Astrocyte of the spinal cord (primary cell): ENCODE results near the gene GMPR2.
"Not testable (repeated sequence)": the region's sequence is repeated elsewhere in the genome, so short reads cannot be mapped to it uniquely, and the experiment has no call there.

Source experiments
- DNase-seq: peaks from one replicate; pipeline ENCODE4 v3.0.0; 2011; ENCODE audit warnings: low read depth, low spot score
- H3K4me3 ChIP-seq: 2 replicates; pipeline ENCODE4 v1.5.1; 2011; ENCODE audit warnings: low read depth, mild to moderate bottlenecking, low read length, moderate library complexity
- in situ Hi-C: cut with HindIII; loops from 2 replicates; pipeline ENCODE4 v1.10.0; 2017; ENCODE audit warnings: low sequenced_read_pairs
- TF ChIP-seq, protein P1 (sequence below): IDR thresholded peaks from 2 replicates; pipeline ENCODE4 v1.5.1; 2012; ENCODE audit warnings: low read depth, mild to moderate bottlenecking, low read length, inconsistent platforms

GMPR2 gene

GRCh38 chr14:24194186-24194872, 38.4 kb upstream of the GMPR2 start:
- DNase-seq, result no peak
- in situ Hi-C loops, result no loop called here
- TF ChIP-seq, protein P1, sequence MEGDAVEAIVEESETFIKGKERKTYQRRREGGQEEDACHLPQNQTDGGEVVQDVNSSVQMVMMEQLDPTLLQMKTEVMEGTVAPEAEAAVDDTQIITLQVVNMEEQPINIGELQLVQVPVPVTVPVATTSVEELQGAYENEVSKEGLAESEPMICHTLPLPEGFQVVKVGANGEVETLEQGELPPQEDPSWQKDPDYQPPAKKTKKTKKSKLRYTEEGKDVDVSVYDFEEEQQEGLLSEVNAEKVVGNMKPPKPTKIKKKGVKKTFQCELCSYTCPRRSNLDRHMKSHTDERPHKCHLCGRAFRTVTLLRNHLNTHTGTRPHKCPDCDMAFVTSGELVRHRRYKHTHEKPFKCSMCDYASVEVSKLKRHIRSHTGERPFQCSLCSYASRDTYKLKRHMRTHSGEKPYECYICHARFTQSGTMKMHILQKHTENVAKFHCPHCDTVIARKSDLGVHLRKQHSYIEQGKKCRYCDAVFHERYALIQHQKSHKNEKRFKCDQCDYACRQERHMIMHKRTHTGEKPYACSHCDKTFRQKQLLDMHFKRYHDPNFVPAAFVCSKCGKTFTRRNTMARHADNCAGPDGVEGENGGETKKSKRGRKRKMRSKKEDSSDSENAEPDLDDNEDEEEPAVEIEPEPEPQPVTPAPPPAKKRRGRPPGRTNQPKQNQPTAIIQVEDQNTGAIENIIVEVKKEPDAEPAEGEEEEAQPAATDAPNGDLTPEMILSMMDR, result no peak
- H3K4me3 ChIP-seq, result peak overlapping the region; percentile 84

DNA sequence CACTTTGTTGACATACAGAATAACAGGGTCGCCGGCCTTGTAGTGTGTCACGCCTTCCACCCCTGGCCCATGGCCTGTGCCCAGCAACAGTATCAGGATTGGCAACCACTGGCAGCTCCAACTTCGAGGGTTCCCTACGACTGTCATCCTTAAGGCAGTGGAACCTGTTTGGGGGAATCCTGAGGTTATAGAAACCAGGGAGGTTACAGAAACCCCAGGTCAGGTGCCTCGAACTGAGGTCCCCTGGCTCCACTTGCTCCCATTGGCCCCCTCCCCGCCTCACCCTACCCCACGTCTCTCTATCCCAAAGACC, 37.9 kb upstream of the GMPR2 start:
- no peak for DNase-seq
- H3K4me3 ChIP-seq, result peak overlapping the region; percentile 84
- TF ChIP-seq, protein P1, result no peak
- in situ Hi-C loops, result no loop called here

DNA sequence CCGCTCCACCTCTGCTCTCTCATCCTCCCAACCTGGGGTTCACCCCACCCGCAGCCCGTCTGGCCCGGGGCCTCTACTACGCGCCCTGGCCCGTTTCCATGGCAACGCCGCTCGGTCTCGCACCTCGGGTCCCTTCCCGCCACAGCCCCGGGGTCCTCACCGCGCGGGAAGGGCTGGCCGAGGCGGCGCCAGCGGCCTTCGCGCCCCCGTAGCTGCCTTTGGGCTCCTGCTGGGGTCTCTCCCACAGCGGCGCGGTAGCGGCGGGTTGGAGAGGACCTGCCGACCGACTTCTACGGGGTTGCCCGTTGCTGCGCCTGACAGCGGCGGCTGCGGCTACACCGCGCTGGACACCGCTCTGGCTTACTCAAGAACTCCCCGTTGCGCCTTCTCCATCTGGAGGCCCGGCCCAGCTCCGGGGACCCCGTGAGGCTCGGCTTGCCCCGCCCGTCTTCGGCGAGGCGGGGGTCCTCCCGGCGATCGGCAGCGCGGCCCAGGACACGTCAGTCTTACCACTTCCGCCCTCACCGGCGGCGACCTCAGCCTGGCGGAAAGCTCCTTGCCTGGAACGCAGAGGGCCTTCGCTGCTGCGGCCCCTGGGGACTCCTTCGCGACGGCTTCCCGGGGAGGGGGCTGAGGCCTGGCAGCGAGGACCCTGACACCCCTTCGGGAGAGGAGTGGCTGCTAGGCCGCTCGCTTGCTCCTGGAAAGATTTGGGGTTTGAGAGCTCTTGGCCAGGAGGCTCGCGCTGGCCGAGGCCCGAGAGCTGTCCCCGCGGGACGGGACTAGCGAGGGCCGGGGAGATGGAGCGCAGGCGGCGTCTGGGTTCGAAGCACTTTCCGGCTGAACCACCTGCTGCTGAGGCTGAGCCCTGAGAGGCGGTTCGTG, 37.3 kb upstream of the GMPR2 start, which contains the start of gene TM9SF1:
Gene TM9SF1, minus strand, starts transcription at position 256 of the 885 bp plus-strand sequence. CDS start 422 bp downstream, outside the sequence.
- in situ Hi-C loops, result no loop called here
- peak within 1 kb of the TSS; percentile 84 for H3K4me3 ChIP-seq
- TF ChIP-seq, protein P1, result no peak
- DNase-seq, result peak; percentile 92

DNA sequence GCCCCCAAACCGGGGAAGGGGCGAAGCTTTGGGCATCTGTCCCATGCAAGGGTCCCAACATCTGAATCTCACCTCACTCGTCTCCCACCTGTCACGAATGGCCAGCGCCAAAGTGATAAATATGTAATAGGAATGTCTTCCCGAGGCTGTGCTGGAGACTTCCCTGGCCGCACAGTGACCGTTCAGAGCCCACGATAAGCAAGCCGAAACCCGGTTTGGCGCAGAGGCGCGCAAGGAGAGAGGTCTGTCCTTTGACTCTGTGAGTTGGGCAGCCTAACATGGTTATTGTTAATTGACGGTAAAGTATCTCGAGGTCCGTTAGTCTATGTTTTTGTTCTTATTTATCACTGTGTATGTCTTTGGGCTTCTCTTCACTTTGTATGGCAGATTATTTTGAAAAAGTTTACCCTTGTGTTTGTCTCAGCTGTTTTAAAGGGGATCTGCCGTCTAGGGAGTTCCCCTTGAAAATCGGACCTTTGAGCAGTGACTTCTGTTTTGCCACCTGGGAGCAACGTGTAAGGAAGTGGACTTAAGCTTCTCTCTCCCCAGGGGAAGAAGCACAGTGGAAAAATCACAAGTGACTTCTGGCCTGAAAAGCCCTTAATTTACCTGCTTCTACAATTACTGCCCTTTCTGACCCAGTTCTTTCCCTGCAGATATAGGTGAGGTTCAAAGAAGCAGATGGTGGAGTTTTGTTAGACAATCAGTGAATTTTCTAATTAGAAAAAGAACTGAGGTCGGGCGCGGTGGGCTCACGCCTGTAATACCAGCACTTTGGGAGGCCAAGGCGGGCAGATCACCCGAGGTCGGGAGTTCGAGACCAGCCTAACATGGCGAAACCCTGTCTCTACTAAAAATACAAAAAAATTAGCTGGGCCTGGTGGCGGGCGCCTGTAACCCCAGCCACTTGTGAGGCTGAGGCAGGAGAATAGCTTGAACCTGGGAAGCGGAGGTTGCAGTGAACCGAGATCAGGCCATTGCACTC, 36.4 kb upstream of the GMPR2 start:
- peak overlapping the region; percentile 84 for H3K4me3 ChIP-seq
- in situ Hi-C loops, result no loop called here
- peak; percentile 13 for DNase-seq
- TF ChIP-seq, protein P1, result no peak

GRCh38 chr14:24197056-24197450, 35.7 kb upstream of the GMPR2 start:
- in situ Hi-C loops, result no loop called here
- no peak for DNase-seq
- H3K4me3 ChIP-seq, result no peak overlapping the region
- TF ChIP-seq, protein P1, result no peak

GRCh38 chr14:24198814-24199524, 33.8 kb upstream of the GMPR2 start:
- in situ Hi-C loops, result no loop called here
- DNase-seq, result no peak
- H3K4me3 ChIP-seq, result no peak overlapping the region
- TF ChIP-seq, protein P1, result no peak

GRCh38 chr14:24202538-24202937, 30.2 kb upstream of the GMPR2 start:
- H3K4me3 ChIP-seq, in situ Hi-C loops, DNase-seq: not testable (repeated sequence)

DNA sequence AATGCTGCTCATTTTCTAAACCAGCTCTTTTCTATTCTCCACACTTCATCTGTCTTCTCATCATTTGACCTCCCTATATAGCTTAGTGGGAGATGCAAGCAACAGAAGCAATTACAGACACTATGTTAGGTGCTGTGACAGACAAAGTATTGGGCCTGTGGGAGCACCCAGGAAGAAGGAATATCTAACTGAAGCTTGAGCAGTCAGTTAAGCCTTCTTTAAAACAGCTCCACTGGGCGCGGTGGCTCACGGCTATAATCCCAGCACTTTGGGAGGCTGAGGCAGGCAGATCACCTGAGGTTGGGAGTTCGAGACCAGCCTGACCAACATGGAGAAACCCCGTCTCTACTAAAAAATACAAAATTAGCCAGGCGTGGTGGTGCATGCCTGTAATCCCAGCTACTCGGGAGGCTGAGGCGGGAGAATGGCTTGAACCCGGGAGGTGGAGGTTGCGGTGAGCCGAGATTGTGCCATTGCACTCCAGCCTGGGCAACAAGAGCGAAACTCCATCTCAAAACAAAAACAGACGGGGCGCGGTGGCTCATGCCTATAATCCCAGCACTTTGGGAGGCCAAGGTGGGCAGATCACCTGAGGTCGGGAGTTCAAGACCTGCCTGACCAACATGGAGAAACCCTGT, 29.4 kb upstream of the GMPR2 start:
- H3K4me3 ChIP-seq, in situ Hi-C loops, DNase-seq: not testable (repeated sequence)
